ENCODE measurements around the gene ARFRP1.
A peak's percentile ranks its signal among the peaks of the same experiment; 100 is the strongest.

The ARFRP1 gene

GRCh38 chr20:63701329-63702035 lies 6.3 kb downstream of the ARFRP1 start:
- no peak for DNase-seq

- DNase-seq, result no peak
These were observed 6.8 kb downstream of the ARFRP1 start for GRCh38 chr20:63701051-63701328.

GRCh38 chr20:63700199-63701050 lies 7.4 kb downstream of the ARFRP1 start:
- no peak for DNase-seq

- no peak for DNase-seq
These were observed 8.1 kb downstream of the ARFRP1 start for GRCh38 chr20:63699466-63700198.

GRCh38 chr20:63698739-63699465 lies 8.9 kb downstream of the ARFRP1 start:
- no peak for DNase-seq

GRCh38 chr20:63697868-63698545 lies 9.8 kb downstream of the ARFRP1 start:
- DNase-seq, result no peak

GRCh38 chr20:63697357-63697867 lies 10.4 kb downstream of the ARFRP1 start:
- DNase-seq, result no peak

- DNase-seq, result no peak
These were observed 11.0 kb downstream of the ARFRP1 start, which contains the start of gene TNFRSF6B for GRCh38 chr20:63696628-63697356. TNFRSF6B (plus strand) TSS chr20:63696652; CDS start chr20:63696768, 116 bp downstream.

- peak; percentile 34 to 39 for DNase-seq
These were observed 11.5 kb downstream of the ARFRP1 start for GRCh38 chr20:63696306-63696627.

GRCh38 chr20:63695424-63696305 lies 12.1 kb downstream of the ARFRP1 start:
- no peak for DNase-seq

- DNase-seq, result no peak
These were observed 13.0 kb downstream of the ARFRP1 start for GRCh38 chr20:63694584-63695423.

GRCh38 chr20:63693733-63694583 lies 13.8 kb downstream of the ARFRP1 start:
- no peak for DNase-seq

GRCh38 chr20:63693083-63693732 lies 14.6 kb downstream of the ARFRP1 start:
- no peak for DNase-seq

- DNase-seq, result no peak
These were observed 15.2 kb downstream of the ARFRP1 start for GRCh38 chr20:63692436-63693082.

GRCh38 chr20:63691711-63692435 lies 15.9 kb downstream of the ARFRP1 start:
- no peak for DNase-seq

GRCh38 chr20:63690898-63691710 lies 16.7 kb downstream of the ARFRP1 start:
- DNase-seq, result no peak
